NCI-H2081 (cell line): ENCODE results near the gene HIVEP2.
A peak's percentile ranks its signal among the peaks of the same experiment; 100 is the strongest.

Experiments used
- DNase-seq, 2 experiments: peaks; one replicate each; lab custom pipeline; 2025; lab: John Stamatoyannopoulos, UW

Gene HIVEP2

GRCh38 chr6:142820338-142821051 lies 124.5 kb downstream of the HIVEP2 start:
- DNase-seq: no peak

GRCh38 chr6:142819603-142820337 lies 125.2 kb downstream of the HIVEP2 start:
- DNase-seq: peak; percentile 9 to 57

GRCh38 chr6:142816486-142816885 lies 128.5 kb downstream of the HIVEP2 start:
- DNase-seq: no peak

DNA sequence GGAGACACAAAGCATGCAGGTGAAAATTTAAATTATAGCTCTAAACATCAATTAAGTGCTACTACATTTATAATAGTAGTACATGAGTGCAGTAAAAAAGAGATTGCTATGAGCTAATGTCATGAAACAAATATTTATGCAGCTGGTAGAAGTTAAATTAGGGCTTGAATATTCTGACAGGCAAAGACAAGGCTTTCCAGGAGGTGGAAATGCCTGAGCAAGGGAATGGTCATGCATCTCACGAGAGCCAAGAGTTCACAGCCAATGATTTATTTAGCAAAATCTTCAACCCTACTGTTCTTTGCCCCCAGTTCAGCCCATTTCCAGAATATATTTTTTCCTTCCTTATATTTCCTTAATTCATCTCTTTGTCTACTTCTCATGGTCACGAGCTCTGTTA lies 128.9 kb downstream of the HIVEP2 start:
- DNase-seq: peak in 1 of 2 experiments; percentile 50

GRCh38 chr6:142811923-142812322 lies 133.1 kb downstream of the HIVEP2 start:
- no peak for DNase-seq

DNA sequence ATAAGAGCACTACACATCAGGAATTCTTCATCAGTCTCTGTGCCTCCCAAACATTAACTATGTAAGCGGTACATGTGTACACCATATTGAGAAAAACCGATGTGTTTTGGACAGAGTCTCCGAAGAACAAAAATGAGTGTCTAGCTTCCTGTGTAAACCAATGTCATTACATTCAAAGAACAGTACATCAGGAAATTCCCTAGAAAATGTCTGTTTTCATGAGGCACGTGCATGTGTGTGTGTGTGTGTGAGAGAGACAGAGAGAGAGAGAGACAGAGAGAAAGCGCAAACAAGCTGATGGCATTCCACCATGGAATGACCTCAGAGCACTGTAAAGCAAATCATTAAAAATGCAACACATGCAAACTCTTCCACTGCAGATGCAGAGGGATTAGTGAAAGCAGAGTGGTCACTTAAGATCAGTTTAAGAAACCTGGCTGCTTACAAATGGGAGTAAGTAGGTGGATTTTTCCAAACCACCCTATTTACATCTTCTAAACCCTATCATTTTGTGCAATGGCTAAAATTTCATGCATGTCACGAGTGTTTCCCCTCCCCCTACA lies 133.9 kb downstream of the HIVEP2 start:
- no peak for DNase-seq

DNA sequence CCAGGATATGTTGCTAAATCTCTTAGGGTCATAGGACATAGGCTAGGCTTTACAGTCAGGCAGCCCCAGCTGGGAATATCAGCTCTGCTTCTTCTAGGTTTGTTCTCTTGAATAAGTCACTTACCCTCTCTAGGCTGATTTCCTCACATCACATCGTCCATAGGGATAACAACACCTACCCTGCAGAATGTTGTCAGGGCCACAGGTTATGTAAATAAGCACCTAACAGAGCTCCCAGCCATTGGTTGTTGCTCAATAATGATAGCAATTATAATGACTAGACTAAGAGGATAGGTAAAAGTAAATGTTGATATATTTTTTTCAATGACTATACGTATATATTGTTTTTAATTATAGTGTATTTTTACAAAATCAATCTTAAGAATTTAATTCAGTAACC lies 135.0 kb downstream of the HIVEP2 start:
- no peak for DNase-seq

- DNase-seq: no peak
These were observed 136.4 kb downstream of the HIVEP2 start for GRCh38 chr6:142808405-142809061.

GRCh38 chr6:142805042-142805441 lies 139.9 kb downstream of the HIVEP2 start:
- no peak for DNase-seq

DNA sequence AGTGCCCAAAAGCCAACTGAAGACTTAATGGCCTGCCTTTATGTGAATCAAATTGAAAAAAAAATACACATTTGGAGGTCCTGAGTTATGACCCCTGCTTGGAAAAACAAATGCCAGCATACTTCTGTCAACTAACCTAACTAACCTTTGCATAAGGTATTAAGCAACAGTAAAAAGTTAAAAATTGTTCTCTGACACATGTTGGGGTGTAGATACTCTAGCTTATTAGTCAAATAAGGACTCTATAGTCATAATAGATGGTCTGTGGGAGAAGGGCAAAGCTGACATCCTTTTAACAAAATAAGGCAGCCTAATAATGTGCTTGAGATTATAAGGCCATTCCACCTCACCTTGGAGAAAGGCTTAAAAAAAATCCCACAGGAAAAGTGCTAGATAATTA lies 140.5 kb downstream of the HIVEP2 start:
- no peak for DNase-seq

GRCh38 chr6:142803495-142804058 lies 141.4 kb downstream of the HIVEP2 start:
- DNase-seq: no peak

GRCh38 chr6:142803032-142803431 lies 141.9 kb downstream of the HIVEP2 start:
- no peak for DNase-seq

GRCh38 chr6:142802124-142802523 lies 142.9 kb downstream of the HIVEP2 start:
- DNase-seq: no peak

GRCh38 chr6:142800240-142800639 lies 144.7 kb downstream of the HIVEP2 start:
- DNase-seq: no peak

DNA sequence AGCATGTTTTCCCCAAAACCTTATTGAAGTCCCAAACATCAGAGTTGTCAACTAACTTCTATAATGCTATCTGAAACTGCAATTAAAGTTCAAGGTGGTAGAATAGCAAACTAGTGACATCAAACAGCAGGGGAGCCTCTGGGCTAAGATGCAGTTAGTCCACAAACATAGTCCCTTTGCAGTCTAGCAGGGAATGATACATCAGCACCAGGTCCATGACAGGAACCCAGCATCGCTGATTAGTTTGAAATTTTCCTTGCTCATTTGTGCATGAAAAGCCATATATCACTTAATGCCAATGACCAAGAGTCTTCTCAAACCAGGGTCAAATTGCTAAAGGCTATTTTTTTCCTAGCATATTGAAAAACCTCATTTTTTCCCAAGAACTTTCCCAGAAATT lies 145.3 kb downstream of the HIVEP2 start:
- DNase-seq: no peak

- DNase-seq: no peak
These were observed 147.8 kb downstream of the HIVEP2 start for GRCh38 chr6:142797159-142797558.

- DNase-seq: no peak
These were observed 148.4 kb downstream of the HIVEP2 start for GRCh38 chr6:142796571-142796970.

GRCh38 chr6:142796024-142796423 lies 149.0 kb downstream of the HIVEP2 start:
- no peak for DNase-seq

DNA sequence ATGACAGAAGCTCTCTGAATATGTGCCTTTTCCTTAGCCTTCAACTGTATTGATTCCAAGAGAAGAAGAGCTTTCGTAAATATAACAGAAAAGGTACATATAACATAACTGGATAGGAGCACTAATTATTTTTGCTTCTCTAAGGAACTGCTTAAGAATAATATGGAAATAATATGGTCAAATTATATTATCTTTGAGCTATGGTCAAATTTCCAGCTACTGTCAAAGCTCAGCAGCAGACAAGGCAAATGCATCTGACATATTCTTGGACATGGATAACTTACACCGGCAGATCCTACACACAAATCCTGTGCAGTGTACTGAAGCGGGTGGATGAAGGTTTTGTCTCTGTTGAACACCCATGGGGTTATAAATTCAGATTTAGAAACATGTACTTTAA lies 150.6 kb downstream of the HIVEP2 start:
- DNase-seq: no peak

GRCh38 chr6:142790257-142790656 lies 154.7 kb downstream of the HIVEP2 start:
- no peak for DNase-seq

DNA sequence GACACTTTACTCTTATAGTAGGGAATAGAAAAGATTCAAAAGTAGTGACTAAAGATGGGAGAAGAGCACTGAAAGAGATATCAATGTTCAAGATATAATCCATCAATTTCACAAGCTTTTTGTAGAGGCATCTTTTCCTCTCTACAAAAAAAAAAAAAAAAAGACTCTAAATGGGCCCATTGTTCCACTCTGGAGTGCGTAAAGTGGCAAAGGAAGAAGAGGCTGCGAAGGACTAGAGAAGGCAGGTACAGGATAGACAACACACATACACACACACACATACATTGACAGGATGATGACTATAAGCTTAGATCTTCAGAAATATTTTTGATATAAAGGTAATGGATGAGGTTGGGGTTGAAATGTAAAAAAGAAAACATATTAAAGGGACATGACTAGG lies 157.6 kb downstream of the HIVEP2 start:
- no peak for DNase-seq

DNA sequence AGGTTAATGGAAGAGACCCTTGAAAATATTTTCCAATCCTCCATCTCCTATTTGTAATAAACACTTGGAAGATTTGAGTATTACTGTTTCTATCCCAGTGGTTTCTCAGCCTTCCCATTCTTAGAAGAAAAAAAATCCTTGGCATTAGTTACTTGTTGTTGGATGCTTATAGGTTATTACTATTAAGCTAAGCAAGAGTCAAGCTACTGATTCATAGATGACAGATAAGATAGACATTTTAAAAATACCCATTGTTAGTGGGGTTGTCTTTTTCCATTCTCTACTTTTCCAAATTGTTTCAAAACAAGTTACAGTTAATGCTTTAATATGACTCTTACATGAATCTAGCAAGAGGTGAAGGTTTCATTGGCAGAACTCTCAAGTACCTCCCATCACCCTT lies 158.5 kb downstream of the HIVEP2 start:
- no peak for DNase-seq
